ENCODE measurements around the gene ALPP.
"Not testable (repeated sequence)": the region's sequence is repeated elsewhere in the genome, so short reads cannot be mapped to it uniquely, and the experiment has no call there.

The ALPP gene

GRCh38 chr2:232406556-232407310 is 28.2 kb downstream of the ALPP start, which contains the start of gene ALPG:
Gene ALPG (plus strand): TSS chr2:232406844. CDS start chr2:232406895, 51 bp downstream.
- no peak for DNase-seq (ENCODE audit: low read depth)

DNA sequence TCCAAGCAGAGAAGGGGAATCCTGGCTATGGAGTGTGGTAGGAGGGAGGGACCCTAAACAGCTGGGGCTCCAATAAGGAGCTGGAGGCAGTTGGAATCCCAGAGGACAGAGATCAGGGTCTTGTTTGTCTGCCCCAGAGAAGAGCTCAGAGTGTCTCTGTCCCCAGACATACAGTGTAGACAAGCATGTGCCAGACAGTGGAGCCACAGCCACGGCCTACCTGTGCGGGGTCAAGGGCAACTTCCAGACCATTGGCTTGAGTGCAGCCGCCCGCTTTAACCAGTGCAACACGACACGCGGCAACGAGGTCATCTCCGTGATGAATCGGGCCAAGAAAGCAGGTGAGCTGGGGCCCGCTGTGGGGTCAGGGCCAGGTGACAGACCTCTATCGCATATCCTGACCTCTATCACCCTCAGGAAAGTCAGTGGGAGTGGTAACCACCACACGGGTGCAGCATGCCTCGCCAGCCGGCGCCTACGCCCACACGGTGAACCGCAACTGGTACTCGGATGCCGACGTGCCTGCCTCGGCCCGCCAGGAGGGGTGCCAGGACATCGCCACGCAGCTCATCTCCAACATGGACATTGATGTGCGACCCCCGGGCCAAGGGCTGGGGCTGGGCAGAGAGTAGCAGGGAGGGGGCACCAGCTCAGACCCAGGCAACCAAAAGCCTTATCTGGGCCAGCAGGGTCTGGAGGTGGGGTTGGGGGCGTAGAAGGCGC is 29.0 kb downstream of the ALPP start:
- DNase-seq (ENCODE audit: low read depth): not testable (repeated sequence)

- not testable (repeated sequence) for DNase-seq (ENCODE audit: low read depth)
Observed at GRCh38 chr2:232408269-232408668, 29.7 kb downstream of the ALPP start.

DNA sequence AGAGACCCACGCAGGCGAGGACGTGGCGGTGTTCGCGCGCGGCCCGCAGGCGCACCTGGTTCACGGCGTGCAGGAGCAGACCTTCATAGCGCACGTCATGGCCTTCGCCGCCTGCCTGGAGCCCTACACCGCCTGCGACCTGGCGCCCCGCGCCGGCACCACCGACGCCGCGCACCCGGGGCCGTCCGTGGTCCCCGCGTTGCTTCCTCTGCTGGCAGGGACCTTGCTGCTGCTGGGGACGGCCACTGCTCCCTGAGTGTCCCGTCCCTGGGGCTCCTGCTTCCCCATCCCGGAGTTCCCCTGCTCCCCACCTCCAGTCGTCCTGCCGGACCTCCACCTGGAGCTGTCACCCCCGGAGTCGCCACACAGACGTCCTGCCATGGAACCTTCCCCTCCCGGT is 31.1 kb downstream of the ALPP start:
- not testable (repeated sequence) for DNase-seq (ENCODE audit: low read depth)

DNA sequence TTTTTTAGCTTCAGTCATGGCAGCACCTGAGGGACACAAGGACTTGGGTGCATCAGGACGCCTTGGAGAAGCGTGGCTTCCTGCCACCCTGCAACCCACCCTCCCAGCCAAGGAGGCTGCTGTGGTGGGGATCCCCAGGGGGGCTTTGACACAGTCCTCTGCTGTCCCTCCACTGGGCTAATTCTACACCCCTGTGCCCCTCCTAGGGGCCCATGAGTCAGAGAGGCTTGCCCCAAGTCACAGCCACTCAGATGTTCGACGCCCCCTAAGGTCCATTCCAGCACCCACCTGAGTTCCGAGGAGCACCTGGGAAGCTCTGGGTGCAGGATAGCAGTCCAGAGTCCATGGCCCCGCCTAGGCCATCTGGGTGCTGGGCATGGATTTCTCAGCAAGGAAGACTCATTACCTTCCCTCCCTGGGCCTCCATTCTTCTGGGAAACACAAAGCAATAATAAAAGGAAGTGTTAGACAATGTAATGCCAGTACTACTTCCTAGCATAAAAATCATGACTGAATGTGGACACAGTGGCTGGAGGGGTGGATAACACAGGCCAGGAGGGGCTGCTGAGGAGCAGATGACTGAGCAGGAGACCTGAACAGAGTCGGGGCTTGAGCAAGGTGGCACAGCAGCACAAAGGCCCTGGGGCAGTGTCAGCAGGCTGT is 31.8 kb downstream of the ALPP start:
- no peak for DNase-seq (ENCODE audit: low read depth)

- no peak for DNase-seq (ENCODE audit: low read depth)
Observed at GRCh38 chr2:232411901-232412629, 33.5 kb downstream of the ALPP start.

DNA sequence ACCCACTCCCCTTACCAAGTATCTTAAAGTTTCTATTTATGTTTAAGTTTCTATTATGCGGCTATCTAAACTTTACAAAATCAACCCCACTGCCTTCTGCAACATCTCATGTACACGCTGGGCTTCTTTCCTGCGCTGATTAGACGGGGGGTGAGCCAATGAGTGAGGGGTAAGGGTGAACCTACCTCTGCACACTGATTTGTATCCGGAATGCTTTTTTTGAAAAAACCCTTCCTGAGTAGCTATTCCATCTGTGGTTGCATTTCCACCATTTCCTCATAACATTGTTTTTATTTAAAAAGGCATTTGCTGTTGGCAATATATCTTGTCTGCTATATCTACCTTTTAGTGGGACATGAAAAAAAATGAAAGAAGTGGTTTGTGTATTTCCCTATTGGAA is 34.4 kb downstream of the ALPP start:
- DNase-seq (ENCODE audit: low read depth): no peak

- DNase-seq (ENCODE audit: low read depth): no peak
Observed at GRCh38 chr2:232415138-232415690, 36.7 kb downstream of the ALPP start.

- DNase-seq (ENCODE audit: low read depth): no peak
Observed at GRCh38 chr2:232415736-232416520, 37.4 kb downstream of the ALPP start.

- DNase-seq (ENCODE audit: low read depth): no peak
Observed at GRCh38 chr2:232416521-232417470, 38.2 kb downstream of the ALPP start.

- DNase-seq (ENCODE audit: low read depth): no peak
Observed at GRCh38 chr2:232417489-232417888, 38.9 kb downstream of the ALPP start.

DNA sequence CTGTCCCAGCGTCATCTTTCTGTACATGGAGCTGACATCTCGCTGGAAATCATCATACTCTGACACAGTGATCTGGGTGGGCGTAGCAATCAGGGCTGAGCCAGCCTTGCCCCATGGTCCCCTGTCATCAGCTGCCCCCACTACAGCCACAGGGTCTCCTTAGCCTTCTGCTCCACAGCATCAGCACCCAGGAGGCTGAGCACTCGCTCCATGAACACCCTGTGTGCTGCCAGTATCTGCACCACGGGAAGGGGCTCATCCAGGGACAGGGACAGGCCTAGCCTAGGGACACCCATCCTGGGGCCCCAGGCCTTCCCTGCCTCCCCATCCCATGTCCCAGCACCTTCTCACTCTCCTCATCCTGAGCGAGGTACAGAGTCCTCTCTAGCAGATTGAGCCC is 39.5 kb downstream of the ALPP start:
- DNase-seq (ENCODE audit: low read depth): no peak

DNA sequence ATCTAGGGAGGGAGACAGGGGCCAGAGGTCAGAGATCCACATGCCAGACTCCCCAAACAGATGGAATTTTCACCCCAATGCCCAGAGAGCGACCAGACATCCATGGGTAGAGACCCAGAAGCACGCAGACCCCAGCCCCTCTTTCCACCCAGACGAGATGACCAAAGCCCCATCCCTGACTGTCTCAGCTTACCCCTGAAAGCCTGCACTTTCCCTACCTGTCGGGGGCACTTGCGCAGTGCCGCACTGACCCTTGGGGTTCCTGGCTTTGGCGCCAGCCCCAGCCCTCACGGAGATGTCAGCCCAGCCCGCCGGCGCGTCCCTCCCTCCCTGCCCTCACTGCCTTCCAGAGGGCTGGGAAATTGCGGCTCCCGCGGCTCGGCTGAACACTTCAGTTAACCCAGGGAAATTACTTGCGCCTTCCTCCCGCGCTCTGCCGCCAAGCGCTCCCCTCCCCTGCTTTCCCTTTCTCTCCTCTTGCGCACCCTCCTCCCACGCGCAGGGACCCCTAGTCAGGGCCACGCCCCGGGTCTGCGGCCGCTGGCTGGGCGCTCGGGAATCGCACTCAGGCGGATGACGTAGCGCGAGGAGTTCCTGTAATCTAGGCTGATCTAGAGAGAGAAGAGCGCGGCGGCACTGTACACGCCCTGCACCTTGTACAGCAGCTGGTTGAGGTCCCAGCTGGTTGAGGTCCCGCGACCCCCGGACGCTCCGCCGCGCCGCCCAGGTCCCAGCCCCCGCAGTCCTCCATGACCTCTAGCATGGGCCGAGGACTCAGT is 40.1 kb downstream of the ALPP start:
- no peak for DNase-seq (ENCODE audit: low read depth)

- DNase-seq (ENCODE audit: low read depth): no peak
Observed at GRCh38 chr2:232419245-232420072, 40.9 kb downstream of the ALPP start.

GRCh38 chr2:232420073-232420454 is 41.5 kb downstream of the ALPP start:
- DNase-seq (ENCODE audit: low read depth): no peak

DNA sequence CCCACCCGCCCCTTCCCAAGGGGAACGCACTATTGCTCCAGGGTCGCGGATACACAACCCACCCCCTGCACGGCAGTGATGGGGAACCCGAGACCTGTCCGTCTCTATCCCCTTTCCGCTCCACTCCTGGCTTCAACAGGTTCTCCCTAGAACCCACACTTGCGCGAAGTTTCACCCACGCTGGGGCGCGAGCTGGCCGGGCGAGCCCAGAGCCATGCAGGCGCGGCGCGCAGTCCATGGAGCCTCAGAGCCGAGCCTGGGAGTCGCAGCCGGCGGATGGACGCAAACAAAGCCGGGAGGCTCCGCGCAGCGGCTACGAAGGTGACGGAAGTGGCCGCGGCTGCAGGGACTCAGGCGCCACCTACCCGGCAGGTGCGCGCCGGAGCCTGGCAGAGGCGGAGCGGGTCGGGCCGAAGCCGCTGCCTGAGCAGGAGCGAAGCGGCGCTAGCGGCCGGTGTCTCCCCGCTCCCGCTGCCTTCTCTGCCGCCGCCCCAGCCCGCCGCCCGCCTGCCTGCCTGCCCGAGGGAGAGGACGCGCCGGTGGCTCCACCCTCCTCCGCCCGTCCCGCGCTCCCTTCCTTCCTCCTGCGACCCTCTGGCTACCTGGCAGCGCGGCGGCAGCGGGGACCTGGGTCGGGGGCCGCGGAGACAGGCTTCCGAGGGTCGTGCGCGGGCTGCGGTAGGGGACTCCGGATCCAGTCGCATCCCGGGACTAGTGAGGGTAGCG is 42.1 kb downstream of the ALPP start:
- no peak for DNase-seq (ENCODE audit: low read depth)

DNA sequence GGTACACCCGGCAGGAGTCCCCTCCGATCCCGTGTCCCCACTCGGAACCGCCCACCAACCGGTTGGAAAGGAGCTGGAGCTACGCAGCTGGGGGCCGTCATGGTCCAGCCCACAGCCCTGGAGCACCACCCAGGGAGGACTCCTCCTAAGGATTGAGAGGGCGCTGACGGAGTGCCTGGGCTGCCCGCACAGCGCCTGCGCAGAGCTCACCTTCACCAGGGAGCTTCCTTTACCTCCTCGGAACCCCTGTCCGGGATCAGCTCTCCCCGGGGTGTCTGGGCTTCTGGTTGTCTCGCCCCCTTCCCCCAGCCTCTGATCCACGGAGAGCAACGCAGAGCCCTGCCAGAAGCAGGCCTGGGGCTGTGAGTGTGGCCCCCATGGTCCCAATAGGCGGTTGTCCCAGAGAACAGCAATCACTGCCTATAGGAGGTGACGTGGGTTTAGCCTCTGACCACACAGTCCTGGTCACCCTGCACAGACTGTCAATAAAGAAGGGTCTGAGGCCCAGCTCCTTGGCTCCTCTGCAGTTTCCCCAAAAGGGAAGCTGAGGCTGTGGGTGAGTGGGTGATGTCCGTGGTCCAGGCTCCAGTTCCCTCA is 42.7 kb downstream of the ALPP start:
- DNase-seq (ENCODE audit: low read depth): no peak

Data from activated T-helper 1 cell treated with Interleukin-2 at 50 U/mL for 16 hours (primary cell).